Stimulated activated effector memory CD8-positive, alpha-beta T cell treated with anti-CD3 and anti-CD28 coated beads, Interleukin-12 subunit alpha, Interleukin-12 subunit beta, amount 100 ng/mL, for 72 hours (primary cell): ENCODE results near the gene CTRL.
"Not testable (repeated sequence)": the region's sequence is repeated elsewhere in the genome, so short reads cannot be mapped to it uniquely, and the experiment has no call there.

Experiments
- ATAC-seq: fragments of 150-1000 bp; cut with Tn5 transposase; 2 replicates; pipeline ENCODE4 v1.10.0; 2021
- DNase-seq, 2 donors: peaks; one replicate each; pipeline ENCODE4 v3.0.0; 2021 to 2022; ENCODE audit warnings: low spot score in 2 of 2
- H3K27ac Mint-ChIP-seq: one replicate; pipeline ENCODE4 v1.8.0; 2022; ENCODE audit warnings: mild to moderate bottlenecking, mixed read lengths
- H3K36me3 Mint-ChIP-seq: one replicate; pipeline ENCODE4 v1.8.0; 2022; ENCODE audit warnings: mild to moderate bottlenecking, mixed read lengths
- H3K4me1 Mint-ChIP-seq: one replicate; pipeline ENCODE4 v1.8.0; 2022; ENCODE audit warnings: mixed read lengths
- H3K4me3 Mint-ChIP-seq: one replicate; pipeline ENCODE4 v1.8.0; 2022; ENCODE audit warnings: mild to moderate bottlenecking, mixed read lengths
- H3K9me3 Mint-ChIP-seq: one replicate; pipeline ENCODE4 v1.8.0; 2022; ENCODE audit warnings: mixed read lengths

Gene CTRL

DNA sequence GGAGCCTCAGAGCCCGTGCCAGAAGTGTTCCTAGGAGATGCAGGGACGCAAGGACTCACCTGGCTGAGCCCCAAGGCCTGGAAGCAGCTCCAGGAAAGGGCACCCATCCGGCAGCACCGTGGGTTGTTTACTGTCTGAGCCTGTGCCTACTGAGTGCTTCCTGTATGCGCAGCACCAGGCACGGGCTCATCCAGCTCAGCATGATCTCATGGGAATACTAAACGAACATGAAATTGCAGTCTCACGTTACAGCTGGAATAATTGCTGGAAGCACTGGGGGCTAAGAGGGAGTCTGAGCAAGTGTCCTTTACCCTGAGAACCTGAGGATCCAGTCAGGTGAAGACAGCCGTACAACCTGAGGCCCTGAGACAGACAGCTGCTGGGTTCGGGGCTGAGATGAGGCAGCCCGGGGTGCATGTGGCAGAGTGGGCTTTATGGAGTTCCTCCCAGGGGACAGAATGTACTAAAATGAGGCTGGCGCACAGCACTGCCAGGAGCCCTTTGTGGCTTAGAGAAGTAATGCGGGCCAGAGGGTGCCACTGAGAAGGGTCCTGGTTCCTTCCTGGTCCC is 5.4 kb downstream of the CTRL start:
- peaks cover 19% of the 10 kb centered on the region for H3K4me1 Mint-ChIP-seq
- peaks cover 39% of the 10 kb centered on the region for H3K36me3 Mint-ChIP-seq
- no peaks in the 10 kb centered on the region for H3K9me3 Mint-ChIP-seq
- no peak overlapping the region for H3K4me3 Mint-ChIP-seq
- DNase-seq (no peak), ATAC-seq (no peak)
- peak overlapping the region; percentile 86 for H3K27ac Mint-ChIP-seq

- ATAC-seq = no peak
- no peak overlapping the region for H3K4me3 Mint-ChIP-seq
- peaks cover 24% of the 10 kb centered on the region for H3K36me3 Mint-ChIP-seq
- H3K9me3 Mint-ChIP-seq = no peaks in the 10 kb centered on the region
- H3K4me1 Mint-ChIP-seq = peaks cover 19% of the 10 kb centered on the region
- H3K27ac Mint-ChIP-seq = peak overlapping the region; percentile 94
- no peak for DNase-seq
These were observed 7.3 kb downstream of the CTRL start for GRCh38 chr16:67924140-67924906.

DNA sequence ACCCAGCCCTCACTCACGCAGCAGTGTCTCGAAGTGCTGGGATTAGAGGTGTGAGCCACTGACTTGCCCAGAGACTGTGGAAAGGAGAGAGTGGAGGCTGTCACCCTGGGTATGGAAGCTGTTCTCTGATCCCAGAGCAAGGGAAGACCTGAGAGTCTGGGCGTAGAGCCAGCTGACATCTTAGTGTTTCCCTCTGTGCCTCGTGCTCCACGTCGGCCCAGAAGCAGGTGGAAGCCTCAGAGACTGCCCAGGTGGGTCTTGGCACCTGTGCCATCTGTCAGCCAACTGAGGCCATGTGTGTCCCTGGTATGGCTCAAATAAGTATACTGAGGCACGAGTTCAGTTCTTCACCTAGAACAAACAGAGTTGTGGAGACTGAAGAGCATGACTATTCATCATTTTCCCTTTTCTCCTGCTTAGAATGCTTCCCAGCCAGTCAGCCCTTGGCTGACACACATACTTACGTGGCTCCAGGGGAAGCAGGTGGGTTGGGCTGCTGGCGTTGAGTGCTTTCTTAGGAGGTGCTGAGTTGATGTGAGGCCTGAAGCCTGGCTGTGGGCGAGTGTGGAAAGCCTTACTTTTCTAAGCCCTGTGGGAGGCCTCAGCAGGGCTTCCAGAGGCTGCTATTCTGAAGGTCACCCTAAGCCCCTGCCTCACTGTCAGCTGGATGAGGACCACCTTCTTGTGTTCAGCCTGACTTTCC is 8.1 kb downstream of the CTRL start:
- DNase-seq (no peak), ATAC-seq (no peak)
- H3K4me1 Mint-ChIP-seq = peaks cover 17% of the 10 kb centered on the region
- H3K27ac Mint-ChIP-seq = peak overlapping the region; percentile 94
- H3K9me3 Mint-ChIP-seq = no peaks in the 10 kb centered on the region
- H3K4me3 Mint-ChIP-seq = no peak overlapping the region
- H3K36me3 Mint-ChIP-seq = peaks cover 21% of the 10 kb centered on the region

GRCh38 chr16:67922740-67923139 is 8.9 kb downstream of the CTRL start:
- Mint-ChIP-seq H3K4me3 (no peak overlapping the region), H3K4me1 (peaks cover 16% of the 10 kb centered on the region), H3K36me3 (peaks cover 12% of the 10 kb centered on the region), H3K9me3 (no peaks in the 10 kb centered on the region), H3K27ac (peak overlapping the region; percentile 94)
- no peak for ATAC-seq
- DNase-seq = no peak

DNA sequence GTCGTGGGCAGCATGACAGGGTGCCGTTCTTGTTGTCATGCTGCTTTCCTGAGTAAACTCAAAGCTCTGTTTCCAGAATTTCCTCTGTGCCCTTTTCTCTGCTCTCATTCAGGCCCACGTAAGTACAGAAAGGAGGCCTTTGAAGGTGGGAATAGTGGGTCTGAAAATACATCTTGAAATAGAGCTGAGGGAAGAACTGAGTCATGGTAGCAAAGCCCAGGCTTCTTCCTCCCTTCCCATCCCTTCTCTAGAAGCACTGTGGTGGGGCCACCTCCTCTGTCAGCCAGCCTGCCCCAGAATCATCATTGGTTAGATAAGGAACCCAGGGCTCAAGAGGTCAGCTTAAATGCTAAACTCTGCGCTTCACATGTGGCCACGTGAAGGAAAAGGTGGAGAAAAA is 9.4 kb downstream of the CTRL start:
- Mint-ChIP-seq H3K27ac (peak overlapping the region; percentile 94), H3K36me3 (peaks cover 7% of the 10 kb centered on the region), H3K4me1 (peaks cover 21% of the 10 kb centered on the region), H3K4me3 (no peak overlapping the region), H3K9me3 (no peaks in the 10 kb centered on the region)
- DNase-seq (no peak), ATAC-seq (no peak)

GRCh38 chr16:67919622-67920221 is 11.9 kb downstream of the CTRL start:
- peaks cover 39% of the 10 kb centered on the region for H3K4me1 Mint-ChIP-seq
- no peak overlapping the region for H3K4me3 Mint-ChIP-seq
- no peaks in the 10 kb centered on the region for H3K9me3 Mint-ChIP-seq
- peaks cover 8% of the 10 kb centered on the region for H3K36me3 Mint-ChIP-seq
- DNase-seq (no peak), ATAC-seq (no peak)
- no peak overlapping the region for H3K27ac Mint-ChIP-seq

- Mint-ChIP-seq H3K4me3 (no peak overlapping the region), H3K36me3 (peaks cover 15% of the 10 kb centered on the region), H3K27ac (peak overlapping the region; percentile 95), H3K4me1 (peaks cover 44% of the 10 kb centered on the region), H3K9me3 (no peaks in the 10 kb centered on the region)
- ATAC-seq (peak; percentile 100), DNase-seq (no peak)
These were observed 13.8 kb downstream of the CTRL start for GRCh38 chr16:67917852-67918236.

GRCh38 chr16:67917140-67917851 is 14.4 kb downstream of the CTRL start:
- Mint-ChIP-seq H3K36me3 (peaks cover 15% of the 10 kb centered on the region), H3K27ac (peak overlapping the region; percentile 95), H3K9me3 (no peaks in the 10 kb centered on the region), H3K4me3 (no peak overlapping the region), H3K4me1 (peaks cover 41% of the 10 kb centered on the region)
- ATAC-seq (peak; percentile 4), DNase-seq (no peak)

DNA sequence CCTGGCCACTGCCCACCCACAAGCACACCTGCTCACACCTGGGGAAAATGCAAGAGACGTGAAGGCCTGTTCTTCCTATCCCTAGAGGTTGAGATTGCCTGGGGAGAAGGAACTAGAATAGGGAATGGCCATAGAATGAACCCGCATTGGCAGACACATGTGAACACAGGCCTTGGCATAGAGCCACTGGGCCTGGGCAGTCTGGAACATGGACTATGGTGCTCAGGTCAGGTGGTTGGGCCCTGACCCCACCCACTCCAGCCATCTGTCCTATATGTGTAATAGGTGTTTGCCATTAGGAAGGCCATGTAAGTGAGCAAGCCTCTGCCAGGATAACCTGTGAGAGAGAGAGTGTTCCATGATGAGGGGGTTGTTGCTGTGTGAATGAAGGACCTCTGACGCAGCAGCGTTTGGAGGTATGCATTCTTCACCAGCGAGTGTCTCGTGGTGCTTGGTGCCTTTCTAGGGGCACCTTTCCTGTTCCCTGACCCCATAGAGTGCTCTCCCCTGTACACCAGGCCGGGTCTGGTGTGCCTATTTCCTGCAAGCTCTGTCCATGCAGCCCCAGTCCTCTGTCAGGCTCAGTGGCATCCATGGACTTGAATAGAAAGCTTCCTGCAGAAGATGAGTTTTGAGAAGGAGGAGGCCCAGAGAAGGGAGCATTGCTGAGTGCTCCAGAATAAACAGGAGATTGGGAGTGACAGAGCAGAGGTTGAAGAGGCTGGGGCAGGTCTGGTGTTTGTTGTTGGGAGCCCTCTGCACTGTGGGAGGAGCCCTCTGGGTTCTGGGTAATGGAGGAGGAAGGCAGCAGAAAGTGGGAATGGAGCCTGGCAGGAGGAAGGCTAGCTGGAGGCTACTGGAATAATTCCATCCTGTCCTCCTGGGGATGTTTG is 15.6 kb downstream of the CTRL start:
- H3K4me3 Mint-ChIP-seq = no peak overlapping the region
- H3K36me3 Mint-ChIP-seq = peaks cover 8% of the 10 kb centered on the region
- H3K27ac Mint-ChIP-seq = peak overlapping the region; percentile 95
- no peak for ATAC-seq
- DNase-seq = no peak
- H3K4me1 Mint-ChIP-seq = peaks cover 35% of the 10 kb centered on the region
- H3K9me3 Mint-ChIP-seq = no peaks in the 10 kb centered on the region

GRCh38 chr16:67915496-67915769 is 16.2 kb downstream of the CTRL start:
- H3K27ac Mint-ChIP-seq, ATAC-seq, H3K36me3 Mint-ChIP-seq, H3K9me3 Mint-ChIP-seq, H3K4me3 Mint-ChIP-seq, DNase-seq: not testable (repeated sequence)
- H3K4me1 Mint-ChIP-seq = peaks cover 35% of the 10 kb centered on the region

DNA sequence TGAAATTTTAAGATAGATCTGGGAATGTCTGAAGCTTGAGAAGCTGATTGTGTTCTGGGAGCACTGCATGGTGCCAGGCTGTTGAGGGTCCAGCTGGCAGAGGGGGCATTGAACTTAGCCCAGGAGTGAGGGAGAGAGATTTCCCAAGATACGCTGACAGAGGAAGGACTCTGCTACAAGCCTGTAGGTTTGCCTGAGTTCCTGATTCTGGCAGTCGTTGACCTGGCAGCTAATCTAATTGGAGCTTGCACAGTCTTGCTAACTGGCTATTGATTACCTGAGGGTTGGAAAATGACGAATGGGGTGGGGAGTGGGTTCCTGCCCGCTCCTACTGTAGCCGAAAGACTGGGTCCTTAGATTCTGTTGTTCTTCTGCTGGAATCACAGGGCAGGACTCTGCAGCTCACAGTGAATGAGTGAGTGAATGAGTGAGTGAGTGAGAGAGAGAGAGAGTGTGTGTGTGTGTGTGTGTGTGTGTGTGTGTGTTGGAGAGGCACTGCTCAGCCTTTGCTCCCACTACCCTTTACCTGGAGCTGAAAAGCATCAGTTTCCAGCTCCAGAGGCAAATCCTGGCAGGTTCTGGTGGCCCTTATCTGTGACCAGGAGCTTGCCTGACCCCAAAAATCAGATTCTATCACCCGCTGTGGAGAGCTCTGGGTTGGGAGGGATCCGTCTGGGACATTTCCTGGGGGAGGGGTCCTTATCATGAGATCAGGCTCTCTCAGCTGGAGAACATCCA is 16.7 kb downstream of the CTRL start:
- DNase-seq (no peak), ATAC-seq (no peak)
- Mint-ChIP-seq H3K36me3 (peaks cover 8% of the 10 kb centered on the region), H3K4me3 (no peak overlapping the region), H3K4me1 (peaks cover 38% of the 10 kb centered on the region), H3K27ac (peak overlapping the region; percentile 58), H3K9me3 (no peaks in the 10 kb centered on the region)

DNA sequence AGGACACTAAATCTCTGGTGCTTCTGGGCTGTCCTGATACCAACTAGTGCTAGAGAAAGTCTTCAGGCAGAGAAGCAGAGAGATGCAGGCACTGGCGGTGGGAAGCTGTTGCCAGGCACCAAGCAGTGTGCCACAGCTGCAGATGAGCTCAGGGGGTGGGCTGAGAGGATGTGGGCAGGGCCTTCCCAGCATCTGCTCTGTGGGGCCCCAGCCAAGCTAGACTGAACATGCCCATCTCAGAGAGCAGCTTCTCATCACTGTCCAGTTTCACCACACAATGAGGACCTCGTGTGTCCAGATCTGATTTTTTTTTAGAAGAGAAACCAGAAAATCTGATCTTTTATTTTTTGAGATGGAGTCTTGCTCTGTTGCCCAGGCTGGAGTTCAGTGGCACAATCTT is 21.5 kb downstream of the CTRL start:
- Mint-ChIP-seq H3K4me1 (peaks cover 22% of the 10 kb centered on the region), H3K4me3 (no peak overlapping the region), H3K9me3 (no peaks in the 10 kb centered on the region), H3K27ac (peak overlapping the region; percentile 62), H3K36me3 (peaks cover 30% of the 10 kb centered on the region)
- no peak for DNase-seq
- peak; percentile 89 for ATAC-seq

GRCh38 chr16:67909056-67909742 is 22.5 kb downstream of the CTRL start:
- Mint-ChIP-seq H3K4me3 (no peak overlapping the region), H3K27ac (peak overlapping the region; percentile 62), H3K9me3 (no peaks in the 10 kb centered on the region), H3K4me1 (peaks cover 22% of the 10 kb centered on the region), H3K36me3 (peaks cover 23% of the 10 kb centered on the region)
- DNase-seq (no peak), ATAC-seq (no peak)
